AG04449 (cell line): ENCODE data around the gene PCBP3.

Experiments
- CTCF ChIA-PET: fragments of 350-600 bp; formaldehyde crosslinking; extraction: SDS; loops from one replicate; lab custom pipeline; 2021; ENCODE audit warnings: antibody characterized with exemption; lab: Yijun Ruan, JAX
- POLR2A ChIA-PET: fragments of 400-600, 350-600 bp; formaldehyde crosslinking; extraction: SDS; loops from one replicate; lab custom pipeline; 2020; ENCODE audit warnings: antibody characterized with exemption, inconsistent platforms; lab: Yijun Ruan, JAX
- DNase-seq: peaks from one replicate; pipeline ENCODE4 v3.0.0-alpha.2; 2010; ENCODE audit warnings: low read depth, low spot score
- H3K4me3 ChIP-seq: 2 replicates; pipeline ENCODE4 v1.5.1; 2011; ENCODE audit warnings: low read depth, mild to moderate bottlenecking, control low read depth, low read length
- CTCF ChIP-seq: IDR thresholded peaks from one replicate; pipeline ENCODE4 v1.5.1; 2011; ENCODE audit warnings: mild to moderate bottlenecking, moderate library complexity, low read length, control low read depth, inconsistent platforms; ENCODE audit not compliant: insufficient read depth; ENCODE audit errors: missing control alignments

Gene PCBP3

DNA sequence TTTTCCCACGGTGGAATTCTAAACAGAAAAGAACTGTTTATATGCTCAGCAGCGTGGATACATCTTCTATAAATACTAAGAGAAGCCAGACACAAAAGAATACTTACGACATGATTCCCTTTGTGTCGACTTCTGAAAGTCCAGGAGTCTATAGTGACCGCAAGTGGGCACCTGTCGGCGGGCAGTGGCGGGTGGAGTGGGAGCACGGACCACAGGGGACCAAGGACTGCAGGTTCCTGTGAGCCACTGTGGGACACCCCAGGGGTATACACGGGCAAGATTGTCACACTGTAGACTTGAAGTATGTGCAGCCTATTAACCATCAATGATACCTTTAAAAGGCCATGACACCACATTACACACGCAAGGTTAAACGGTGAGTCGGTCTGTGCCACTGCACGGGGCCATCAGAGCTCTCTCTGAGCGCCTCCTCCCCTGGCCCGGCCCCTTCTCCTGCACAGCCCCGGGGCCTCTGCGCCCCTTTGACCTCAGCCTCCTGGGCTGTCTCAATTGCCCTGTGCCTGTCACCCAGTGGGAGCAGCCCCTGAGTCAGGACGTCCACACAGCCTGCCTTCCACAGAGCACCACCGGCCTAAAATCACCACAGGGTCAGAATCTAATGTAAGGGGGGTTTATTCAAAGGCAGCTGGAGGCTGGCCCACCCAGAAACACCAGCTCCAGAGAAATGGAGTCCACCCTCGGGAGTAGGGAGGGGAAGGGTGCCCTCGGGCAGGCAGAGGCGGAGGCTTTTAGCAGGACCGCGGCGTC lies 248.0 kb downstream of the PCBP3 start:
- POLR2A ChIA-PET, result no interaction called here
- H3K4me3 ChIP-seq, result no peak overlapping the region
- DNase-seq, result no peak
- CTCF ChIA-PET, result interaction anchor here (1.1 kb wide), 1 partner anchor 11 kb away, joined by 5 read pairs; no protein-coding TSS in a partner anchor
- no peak for TF ChIP-seq CTCF

- ChIA-PET CTCF (interaction anchor here (1.0 kb wide), 1 partner anchor 12 kb away, joined by 5 read pairs; no protein-coding TSS in a partner anchor), POLR2A (no interaction called here)
- no peak for TF ChIP-seq CTCF
- H3K4me3 ChIP-seq, result no peak overlapping the region
- no peak for DNase-seq
Observed at GRCh38 chr21:45892156-45892915, 248.8 kb downstream of the PCBP3 start.

- CTCF ChIA-PET, result interaction anchor here (0.7 to 1.4 kb wide), 4 partner anchors 12 to 30 kb away, joined by 3 to 6 read pairs (median 4); no protein-coding TSS in a partner anchor
- no peak overlapping the region for H3K4me3 ChIP-seq
- no peak for DNase-seq
- TF ChIP-seq CTCF, result no peak
- POLR2A ChIA-PET, result no interaction called here
Observed at GRCh38 chr21:45892916-45893739, 249.6 kb downstream of the PCBP3 start.

DNA sequence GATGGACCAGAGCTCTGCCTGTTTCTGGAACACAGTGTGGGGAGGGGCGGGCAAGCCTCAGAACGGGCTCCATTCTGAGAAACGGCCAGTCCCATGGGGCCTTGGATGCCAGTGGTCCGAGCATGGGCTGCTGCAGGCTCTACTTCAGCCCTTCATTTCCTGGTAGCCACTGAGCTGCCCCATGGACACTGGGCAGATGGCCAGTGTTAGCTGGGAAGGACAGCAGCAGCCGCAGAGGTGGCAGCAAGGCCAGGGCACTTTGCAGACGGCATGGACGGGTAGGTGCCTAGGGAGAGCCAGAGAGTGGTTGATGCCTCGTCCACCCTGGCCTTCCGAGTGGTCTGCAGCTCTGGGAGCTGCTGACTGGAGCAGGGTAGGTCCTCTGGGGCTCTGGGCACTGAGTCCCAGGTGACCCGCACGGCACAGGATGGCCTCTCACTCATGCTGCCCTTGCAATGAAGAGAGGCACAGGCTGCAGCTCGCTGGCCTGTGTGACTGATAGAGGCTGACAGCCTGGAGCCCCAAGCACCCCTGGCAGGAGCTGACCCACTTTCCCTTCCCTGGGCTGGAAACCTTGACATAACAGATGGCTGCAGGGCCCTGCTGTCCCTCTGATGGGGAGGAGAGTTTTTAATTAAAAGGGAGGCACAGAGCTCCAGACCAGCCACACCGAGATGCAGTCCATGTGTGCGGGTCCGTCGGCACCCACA lies 250.4 kb downstream of the PCBP3 start:
- ChIA-PET CTCF (interaction anchor here (0.7 to 1.4 kb wide), 4 partner anchors 13 to 29 kb away, joined by 3 to 6 read pairs (median 4); no protein-coding TSS in a partner anchor), POLR2A (no interaction called here)

DNA sequence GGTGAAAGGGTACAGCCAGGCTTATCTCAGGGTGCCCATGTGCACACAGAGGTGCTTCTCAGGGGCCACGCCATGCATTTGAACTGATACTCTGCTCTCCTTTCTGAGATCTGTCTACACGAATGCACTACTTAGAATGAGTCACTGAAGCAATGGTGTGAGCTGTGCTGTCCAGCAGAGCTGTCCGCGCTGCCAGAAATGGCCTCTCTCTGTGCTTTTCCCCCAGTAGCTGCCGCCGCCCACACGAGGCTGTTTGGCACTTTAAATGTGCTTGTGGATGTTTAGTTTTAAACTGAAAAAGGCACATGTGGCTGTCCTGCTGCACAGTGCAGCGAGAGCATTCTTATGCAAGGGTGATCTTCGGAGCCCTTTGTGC lies 250.9 kb downstream of the PCBP3 start:
- POLR2A ChIA-PET, result no interaction called here
- CTCF ChIA-PET, result interaction anchor here (0.9 to 1.4 kb wide), 3 partner anchors 14 to 29 kb away, joined by 3 to 6 read pairs (median 4); no protein-coding TSS in a partner anchor
- no peak for DNase-seq
- no peak overlapping the region for H3K4me3 ChIP-seq
- no peak for TF ChIP-seq CTCF

More for the DNA sequence above, 250.4 kb downstream of the PCBP3 start:
- no peak for TF ChIP-seq CTCF
- no peak for DNase-seq
- no peak overlapping the region for H3K4me3 ChIP-seq
